Thyroid gland (tissue), 4 donors: ENCODE results near the gene MAPK11.

Experiments used
- POLR2A ChIP-seq, 2 donors: fragments of 450-650 bp; IDR thresholded peaks; one replicate each; pipeline ENCODE4 v1.6.1; 2017; ENCODE audit warnings: antibody characterized with exemption in 2 of 2, mild to moderate bottlenecking in 2 of 2, moderate library complexity in 1 of 2
- TF ChIP-seq, protein P1 (sequence below), 6 experiments: fragments of 200-600 bp in 3 of 6; fragments of 450-650 bp in 3 of 6; sonication (generic) in 3 of 6; IDR thresholded peaks; one replicate each; pipeline ENCODE4 v1.5.1; 2016 to 2019; ENCODE audit warnings: antibody characterized with exemption in 6 of 6, mild to moderate bottlenecking in 2 of 6, inconsistent platforms in 1 of 6, moderate library complexity in 1 of 6

DNA sequence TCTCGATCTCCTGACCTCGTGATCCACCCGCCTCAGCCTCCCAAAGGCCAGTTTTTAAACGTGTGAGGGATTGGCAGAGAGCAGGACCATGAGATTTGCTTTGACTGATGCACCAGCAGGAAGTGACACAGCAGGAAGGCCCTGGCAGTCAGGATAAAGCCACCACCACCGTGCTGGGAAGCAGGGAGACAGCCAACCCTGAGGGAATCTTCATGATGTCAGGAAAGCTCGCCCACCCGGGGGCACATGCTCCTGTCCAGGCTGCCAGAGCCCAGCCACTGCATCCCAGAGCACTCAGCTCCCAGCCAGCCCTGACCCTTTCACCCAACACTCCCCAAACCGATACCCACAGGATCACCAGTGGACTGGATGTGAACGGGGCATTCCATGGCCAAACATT lies 31.4 kb downstream of the MAPK11 start:
- TF ChIP-seq, protein P1, sequence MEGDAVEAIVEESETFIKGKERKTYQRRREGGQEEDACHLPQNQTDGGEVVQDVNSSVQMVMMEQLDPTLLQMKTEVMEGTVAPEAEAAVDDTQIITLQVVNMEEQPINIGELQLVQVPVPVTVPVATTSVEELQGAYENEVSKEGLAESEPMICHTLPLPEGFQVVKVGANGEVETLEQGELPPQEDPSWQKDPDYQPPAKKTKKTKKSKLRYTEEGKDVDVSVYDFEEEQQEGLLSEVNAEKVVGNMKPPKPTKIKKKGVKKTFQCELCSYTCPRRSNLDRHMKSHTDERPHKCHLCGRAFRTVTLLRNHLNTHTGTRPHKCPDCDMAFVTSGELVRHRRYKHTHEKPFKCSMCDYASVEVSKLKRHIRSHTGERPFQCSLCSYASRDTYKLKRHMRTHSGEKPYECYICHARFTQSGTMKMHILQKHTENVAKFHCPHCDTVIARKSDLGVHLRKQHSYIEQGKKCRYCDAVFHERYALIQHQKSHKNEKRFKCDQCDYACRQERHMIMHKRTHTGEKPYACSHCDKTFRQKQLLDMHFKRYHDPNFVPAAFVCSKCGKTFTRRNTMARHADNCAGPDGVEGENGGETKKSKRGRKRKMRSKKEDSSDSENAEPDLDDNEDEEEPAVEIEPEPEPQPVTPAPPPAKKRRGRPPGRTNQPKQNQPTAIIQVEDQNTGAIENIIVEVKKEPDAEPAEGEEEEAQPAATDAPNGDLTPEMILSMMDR (IDR thresholded peaks at IDR 0.05), result no peak
- no peak for TF ChIP-seq POLR2A (IDR thresholded peaks at IDR 0.05)
